SU-DHL-6 (cell line): ENCODE measurements around the gene NFATC2IP.

ENCODE experiments used
- EZH2phosphoT487 ChIP-seq: fragments of 200-600 bp; sonication (generic), shearing (Covaris generic); conservative IDR thresholded peaks from 2 replicates; pipeline ENCODE4 v1.6.1; 2018; ENCODE audit warnings: mild to moderate bottlenecking, antibody characterized with exemption, low read length, moderate library complexity, mixed read lengths
- TF ChIP-seq, protein P1 (sequence below): fragments of 200-600 bp; sonication (generic); IDR thresholded peaks from one replicate; pipeline ENCODE4 v1.5.1; 2017; ENCODE audit warnings: antibody characterized with exemption, mild to moderate bottlenecking, low read length, moderate library complexity; ENCODE audit not compliant: insufficient read depth, poor library complexity, severe bottlenecking

DNA sequence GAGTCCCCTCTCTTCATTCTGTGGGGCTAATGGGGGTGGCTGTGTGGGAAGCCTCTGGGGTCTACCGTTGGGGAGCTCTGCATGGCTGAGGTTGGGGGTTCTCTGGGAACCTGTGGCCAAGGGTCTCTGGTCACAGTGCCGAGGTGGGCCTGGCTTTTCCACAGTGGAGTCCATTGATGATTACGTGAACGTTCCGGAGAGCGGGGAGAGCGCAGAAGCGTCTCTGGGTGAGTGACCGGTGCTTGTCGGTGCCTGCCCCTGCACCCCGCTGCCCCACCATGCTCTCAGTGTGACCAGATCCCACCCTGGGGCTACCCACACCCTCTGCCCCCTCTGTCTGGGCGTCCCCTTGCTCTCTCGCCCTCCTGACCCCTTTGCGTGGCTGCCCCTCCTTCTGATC lies 38.6 kb downstream of the NFATC2IP start:
- TF ChIP-seq, protein P1, sequence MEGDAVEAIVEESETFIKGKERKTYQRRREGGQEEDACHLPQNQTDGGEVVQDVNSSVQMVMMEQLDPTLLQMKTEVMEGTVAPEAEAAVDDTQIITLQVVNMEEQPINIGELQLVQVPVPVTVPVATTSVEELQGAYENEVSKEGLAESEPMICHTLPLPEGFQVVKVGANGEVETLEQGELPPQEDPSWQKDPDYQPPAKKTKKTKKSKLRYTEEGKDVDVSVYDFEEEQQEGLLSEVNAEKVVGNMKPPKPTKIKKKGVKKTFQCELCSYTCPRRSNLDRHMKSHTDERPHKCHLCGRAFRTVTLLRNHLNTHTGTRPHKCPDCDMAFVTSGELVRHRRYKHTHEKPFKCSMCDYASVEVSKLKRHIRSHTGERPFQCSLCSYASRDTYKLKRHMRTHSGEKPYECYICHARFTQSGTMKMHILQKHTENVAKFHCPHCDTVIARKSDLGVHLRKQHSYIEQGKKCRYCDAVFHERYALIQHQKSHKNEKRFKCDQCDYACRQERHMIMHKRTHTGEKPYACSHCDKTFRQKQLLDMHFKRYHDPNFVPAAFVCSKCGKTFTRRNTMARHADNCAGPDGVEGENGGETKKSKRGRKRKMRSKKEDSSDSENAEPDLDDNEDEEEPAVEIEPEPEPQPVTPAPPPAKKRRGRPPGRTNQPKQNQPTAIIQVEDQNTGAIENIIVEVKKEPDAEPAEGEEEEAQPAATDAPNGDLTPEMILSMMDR: no peak
- no peak for TF ChIP-seq EZH2phosphoT487
